GM18508 (cell line): ENCODE measurements around the gene DNAH11.

ENCODE experiments used
- ATAC-seq: cut with Tn5 transposase; IDR thresholded peaks from one replicate; pipeline ENCODE4 v1.9.1; 2021; ENCODE audit warnings: moderate number of reproducible peaks; ENCODE audit not compliant: insufficient read depth, unreplicated experiment

Gene DNAH11

DNA sequence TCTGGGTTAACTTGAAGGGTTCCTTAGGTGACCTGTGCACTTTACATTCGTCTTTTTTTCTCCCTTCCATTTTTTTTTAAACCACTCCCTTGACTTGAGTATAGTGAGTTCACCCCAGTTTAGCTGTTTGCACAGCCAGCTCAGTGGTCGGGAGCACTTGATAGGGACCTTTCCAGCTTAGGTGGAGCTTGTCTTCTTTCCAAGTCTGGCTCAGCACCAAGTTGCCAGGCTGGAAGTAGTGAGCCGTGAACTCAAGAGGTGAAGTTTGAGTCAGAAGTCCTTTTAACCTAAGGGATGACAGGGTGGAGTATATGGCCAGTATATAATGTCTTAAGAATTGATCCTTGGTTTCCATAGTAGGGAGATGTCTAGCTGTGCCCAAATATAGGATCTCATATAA is 7.2 kb downstream of the DNAH11 start:
- no peak for ATAC-seq

DNA sequence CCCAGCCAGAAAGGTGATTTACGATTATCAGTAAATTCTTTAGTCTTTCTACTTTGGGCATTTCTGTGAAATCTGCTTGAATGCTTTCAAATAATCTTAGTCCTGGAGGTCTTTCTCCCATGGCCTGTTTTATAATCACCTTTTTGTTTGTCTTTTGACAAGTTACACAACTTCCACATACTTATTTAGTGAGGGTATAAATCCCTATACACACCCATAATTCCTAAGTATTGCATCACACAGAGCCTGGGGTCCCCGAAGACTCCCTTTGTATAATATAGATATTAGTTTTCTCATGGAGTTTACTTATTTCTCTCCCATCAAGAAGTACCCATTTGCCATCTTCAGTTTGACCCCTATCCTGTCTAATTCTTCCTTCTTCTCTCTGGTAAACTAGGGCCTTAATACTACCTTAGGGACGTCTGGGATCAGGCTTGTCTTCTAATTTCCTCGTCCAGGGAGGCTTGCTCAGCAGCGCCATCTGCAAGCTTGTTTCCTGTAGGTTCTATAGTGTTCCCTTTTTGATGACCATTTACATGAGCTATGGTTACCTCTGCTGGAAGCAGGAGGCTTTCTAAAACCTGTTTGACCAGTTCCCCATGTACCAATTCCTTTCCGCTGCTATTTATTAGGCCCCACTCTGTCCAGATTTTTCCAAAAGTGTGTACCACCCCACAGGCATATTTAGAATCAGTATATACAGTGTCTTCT is 8.1 kb downstream of the DNAH11 start:
- ATAC-seq: no peak

DNA sequence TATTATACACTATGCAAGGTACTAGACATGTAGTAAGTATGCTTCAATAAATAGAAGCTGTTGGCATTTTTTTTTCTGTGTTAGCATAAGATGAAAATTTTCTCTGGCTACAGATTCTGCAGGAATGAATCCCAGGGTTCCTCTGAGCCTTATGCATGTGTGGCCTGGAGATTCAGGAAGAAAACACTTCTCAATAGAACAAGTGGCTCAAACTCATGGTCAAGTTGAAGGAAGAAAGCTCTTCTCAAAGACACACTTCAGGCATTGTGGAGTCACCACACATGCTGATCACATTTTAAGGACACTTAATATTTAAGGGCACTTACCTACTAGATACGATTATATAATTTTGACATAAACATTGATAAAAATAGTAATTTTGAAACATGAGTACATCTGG is 19.5 kb downstream of the DNAH11 start:
- ATAC-seq: no peak

DNA sequence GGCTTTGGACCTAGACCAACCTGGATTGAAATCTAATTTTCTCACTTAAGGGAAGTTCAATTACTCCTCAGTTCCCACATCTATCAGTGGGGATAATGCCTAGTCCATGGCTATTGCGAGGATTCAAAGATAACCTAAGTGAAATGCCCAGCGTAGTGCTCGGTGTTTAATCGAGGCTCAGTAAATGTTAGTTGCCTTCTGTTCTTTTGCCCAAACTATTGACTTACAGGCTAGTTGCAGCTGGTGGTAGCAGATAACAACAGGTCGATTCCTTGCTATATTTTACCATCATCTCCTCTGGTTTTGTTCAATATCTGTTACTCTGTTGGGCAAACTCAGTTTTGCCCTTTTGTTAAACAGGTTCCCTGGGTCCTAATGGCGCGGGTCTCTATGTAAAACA is 22.8 kb downstream of the DNAH11 start:
- no peak for ATAC-seq

DNA sequence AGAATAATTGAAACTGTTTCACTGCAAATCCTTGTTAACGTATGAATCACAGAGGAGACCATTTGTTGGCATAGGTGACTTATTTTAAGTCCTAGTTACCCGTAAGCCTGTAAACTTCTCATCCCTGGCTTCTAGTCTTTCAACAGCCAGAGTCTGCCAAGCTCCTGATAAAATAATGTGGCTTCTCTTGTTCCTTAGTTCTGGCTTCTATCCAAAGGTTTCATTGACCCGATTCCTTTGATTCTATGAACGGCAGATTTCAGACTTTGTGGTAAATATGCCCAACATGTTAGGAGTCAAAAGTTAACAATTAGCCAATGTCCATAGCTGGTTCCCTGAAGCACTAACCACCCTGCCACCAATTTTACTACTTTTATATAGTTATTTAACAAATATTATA is 23.3 kb downstream of the DNAH11 start:
- no peak for ATAC-seq

DNA sequence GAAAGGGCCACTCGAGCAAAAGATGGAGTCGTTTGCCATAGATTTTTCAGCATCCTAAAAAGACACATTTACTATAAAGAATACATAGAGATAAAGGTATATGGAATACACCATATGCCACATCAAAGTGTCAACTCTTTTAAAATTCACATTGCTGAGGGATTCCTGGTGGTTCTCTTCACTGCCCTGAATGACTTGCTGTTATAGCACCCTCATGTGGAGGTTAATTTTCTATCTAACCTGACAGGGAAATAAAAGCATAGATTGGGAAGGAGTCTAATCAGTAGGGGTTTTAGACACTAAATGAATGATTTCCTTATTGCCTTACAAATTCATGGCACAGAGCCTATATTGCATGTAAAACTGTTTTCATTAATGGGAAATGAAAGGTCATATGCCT is 25.9 kb downstream of the DNAH11 start:
- no peak for ATAC-seq

DNA sequence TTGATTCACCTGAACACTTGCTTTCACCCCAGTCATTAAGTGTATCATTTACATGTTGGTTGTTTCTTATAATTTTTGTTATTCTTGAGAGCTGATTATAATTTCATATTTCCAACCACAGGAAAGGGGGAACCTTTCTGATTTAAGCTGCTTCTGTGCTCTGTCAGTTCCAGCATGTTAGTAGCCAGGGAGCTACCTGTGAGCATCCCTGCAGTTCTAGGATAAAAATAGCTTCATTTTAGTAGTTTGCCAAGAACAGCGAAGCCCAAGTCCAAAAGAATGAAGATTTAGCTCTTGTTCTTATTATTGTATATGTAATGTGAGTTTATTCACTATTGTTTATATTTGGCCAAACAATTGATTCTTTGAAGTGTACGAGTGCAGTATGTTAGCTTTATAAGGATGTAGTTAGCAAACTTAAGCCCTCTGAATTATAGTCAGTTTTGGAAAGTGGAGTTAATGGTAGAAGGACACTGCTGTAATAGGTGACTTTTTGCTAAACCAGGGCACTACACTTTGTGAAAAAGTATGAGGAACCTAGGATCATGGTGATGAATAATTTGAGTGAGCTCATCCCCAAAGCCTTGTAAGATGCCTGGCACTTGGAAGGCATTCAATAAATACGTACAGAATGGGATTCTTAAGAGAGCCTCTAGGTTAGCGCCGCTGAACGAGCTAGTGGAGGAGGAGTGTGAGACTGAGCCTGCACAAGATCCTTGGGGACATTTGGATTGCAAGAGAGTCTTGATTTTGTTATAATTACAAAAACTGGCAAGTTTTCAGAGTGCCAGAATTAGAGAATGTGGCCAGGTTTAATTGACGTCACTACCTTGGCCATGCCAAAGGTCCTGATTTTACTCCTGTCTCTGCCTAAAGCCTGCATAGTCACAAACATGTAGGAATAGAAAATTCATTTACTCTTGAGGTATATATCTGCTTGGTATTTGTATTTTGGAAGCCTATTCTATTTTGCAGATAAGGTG is 29.8 kb downstream of the DNAH11 start:
- no peak for ATAC-seq

DNA sequence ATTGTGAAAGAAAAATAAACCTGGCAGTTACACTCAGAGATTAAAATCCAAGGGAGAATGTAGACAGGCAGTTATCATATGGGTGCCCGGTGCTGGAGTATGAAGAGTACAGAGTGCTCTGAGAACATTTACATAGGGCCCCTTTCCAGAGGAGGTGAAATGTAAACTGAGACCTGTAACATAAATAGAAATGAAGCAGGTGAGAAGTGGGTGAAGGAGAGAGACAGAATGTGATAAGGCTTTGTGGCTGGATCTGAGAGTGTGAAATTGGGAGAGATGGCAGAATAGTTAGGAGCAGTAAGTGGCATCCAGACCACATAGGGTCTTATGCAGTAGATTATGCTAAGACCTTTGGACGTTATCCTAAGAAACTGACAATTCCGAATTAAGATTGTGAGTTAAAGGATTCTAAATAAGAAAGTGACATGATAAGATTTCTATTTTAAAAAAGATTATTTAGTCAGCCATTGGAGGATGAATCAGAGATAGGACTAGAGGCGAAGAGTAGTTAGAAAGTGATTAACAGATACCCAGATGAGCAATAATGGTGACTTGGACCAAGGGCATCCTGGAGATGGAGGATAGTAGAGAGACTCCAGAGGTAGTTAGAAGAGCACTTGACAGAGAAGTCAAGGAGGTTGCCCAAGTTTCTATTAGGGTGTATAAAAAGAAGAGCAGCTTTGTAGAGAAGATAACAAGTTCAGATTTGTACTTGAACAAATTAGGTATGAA is 36.7 kb downstream of the DNAH11 start:
- ATAC-seq: no peak

DNA sequence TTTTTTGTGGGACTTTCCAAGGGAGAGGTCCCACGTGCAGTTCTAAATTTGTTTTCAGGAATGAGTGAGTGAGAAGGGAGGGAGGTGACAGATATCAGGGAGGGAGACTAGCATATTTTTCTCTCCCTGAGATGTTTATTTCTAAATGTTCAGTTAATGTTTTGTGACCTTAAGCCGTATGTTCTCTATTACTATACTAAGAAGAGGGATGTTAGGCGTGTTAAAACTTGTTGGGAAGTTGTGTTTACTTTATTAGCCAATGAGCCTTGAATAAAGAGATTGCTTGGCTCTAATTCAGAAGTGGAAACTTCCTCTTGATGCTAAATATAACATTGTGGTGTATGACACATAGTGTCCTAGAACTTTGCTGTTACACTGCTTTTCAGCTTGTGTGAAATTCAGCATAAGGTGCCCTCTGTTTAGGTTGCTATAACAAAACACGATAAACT is 37.3 kb downstream of the DNAH11 start:
- no peak for ATAC-seq

DNA sequence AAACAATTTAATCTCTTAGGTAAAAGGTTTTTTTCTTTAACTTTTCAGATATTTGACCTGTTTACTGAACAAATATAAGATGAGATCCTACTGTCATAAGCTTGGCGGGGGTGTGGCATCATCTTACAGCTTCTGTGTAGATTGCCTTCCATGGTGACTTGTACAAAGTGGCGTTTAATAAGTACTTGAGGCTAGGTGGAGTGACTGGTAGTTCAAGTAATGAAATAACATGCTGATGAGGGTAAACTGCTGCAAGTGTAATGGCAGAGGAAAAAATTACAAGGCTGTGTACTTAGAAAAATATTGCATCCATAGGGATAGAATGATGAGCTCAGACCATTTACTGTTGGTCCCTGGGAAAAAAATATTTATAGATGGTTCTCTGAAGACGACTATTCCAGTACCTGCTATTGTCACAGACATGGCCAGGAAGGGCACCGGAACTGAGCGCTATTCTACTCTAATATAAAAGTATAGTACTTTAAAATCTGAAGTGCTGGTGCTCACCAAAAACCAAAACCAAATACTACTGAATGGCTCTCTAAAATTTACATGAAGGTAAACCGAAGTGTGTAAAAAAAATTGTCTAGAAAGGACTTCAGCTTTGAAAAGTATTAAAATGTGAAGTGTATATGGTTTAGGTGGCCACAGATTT is 42.4 kb downstream of the DNAH11 start:
- ATAC-seq: no peak

DNA sequence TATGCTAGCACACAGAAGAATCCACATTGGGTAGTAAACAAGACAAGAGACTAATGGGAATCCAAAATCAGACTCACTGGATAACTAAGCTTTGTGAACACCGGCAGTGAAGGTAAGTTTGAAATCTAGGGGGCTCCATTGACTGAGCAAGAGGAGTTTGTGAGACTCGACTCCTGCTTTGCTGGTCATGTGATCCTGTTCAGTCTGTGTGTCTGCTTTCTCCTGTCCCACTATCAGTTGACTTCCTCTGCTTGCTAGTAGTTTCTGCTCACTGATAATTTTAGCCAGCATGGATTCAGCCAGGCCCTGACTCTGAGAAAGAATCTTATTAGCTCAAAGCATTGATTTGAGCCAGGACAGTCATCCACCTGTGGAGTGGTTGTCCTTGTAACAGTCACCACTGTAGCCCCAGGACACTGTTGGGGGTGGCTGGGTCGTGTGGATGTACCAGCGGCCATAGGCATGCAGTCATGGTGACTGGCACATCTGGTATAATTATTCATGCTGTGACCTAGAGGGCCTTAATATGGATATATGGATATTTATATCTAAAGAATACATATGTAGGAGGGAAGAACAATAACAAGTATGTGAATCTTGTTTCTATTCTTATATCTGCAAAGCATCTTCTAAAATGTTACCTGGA is 44.4 kb downstream of the DNAH11 start:
- ATAC-seq: no peak

DNA sequence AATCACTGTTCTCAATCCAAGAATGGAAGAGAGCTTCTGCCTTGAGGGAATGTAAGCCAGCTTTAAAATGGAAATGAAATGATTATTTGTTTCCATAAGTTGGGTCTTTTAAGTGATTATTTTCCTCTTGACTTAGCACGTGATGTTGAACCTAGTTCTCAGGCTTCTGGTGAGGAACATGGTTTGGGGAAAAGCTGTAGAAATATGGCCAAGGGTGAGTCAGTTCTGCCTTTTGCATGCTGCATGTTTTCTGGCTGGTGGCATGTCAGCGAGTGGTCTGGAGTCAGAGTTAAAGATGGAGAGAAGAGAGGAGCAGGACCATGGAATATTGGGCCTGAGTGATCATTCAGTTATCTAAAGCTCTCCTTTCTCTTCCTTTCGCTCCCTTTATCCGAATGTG is 54.0 kb downstream of the DNAH11 start:
- ATAC-seq: no peak

DNA sequence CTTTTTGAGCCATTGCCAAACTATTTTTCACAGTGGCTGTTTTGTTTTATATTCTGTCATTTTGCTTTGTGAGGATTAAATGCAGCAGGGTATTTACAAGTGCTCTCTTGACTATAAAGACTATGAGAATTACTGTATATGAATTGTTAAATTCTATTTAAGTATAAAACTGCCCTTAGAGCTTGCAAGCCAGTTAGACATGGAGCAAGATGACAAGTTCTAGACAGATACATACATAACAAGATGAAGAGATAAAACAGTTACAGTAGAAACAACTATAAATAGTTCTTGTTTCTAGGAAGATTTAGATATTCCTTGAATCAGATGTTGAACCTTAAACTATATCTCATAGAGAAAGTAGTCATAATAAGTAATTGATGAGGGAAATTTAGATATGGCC is 60.6 kb downstream of the DNAH11 start:
- ATAC-seq: no peak

DNA sequence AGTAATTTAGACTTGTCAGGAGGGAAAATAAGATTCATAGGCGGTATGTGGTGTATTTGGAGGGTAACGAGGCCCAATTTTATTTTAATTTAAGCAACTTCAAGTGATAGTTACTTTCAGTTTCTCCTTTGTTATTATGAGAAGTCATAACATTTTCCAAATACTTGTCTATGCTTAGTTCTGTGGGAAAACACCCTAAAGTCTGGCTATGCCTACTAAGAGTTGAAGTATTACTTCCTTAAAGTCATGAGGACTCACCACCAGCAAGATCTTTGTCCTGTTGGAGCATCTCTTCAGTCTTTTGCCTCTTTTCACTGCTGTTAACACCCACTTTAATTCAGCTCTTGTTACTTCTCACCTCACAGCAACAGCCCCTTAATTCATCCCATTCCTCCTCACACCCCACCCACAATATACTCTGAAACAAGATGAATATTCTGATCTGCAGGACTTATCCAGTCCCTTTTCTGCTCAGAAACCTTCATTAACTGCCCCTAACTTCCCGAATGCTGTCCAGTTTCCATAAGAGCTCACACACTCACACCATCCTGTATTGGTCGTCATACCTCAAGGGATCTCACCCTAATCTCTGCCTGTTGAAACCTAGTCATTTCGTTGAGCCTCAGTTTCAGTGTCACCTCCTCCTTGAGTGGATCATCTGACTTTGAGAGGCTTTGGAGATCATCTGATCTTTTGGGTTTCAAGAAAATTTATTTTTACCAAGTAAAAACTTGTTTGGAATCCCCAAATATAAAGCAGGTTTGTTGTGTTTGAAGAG is 61.3 kb downstream of the DNAH11 start:
- no peak for ATAC-seq

DNA sequence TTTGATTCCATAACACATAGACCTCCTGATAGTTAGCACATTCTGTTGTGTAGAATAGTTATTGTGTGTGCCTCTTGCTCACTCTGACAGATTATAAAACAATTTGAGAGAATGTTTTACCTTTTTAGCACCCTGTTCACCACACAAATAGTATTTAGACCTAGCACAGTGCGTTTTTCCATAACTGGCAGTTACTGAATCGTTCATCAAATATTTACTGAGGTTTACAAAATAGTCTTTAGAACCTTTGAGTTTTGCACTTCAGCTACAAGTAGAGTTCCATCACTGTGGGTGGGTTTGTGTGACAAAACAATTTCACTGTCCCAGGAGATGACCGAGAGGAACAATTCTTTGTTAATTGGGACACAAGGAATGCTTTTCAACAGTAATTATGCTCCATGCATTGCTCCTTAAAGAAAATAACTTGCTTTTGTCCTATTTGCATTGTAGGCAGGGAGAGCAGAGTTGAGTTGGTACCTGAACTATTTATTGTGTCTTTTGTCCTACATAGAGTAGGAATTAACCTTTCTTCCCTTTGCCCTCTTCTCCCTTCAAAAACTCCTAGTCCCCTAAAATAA is 62.3 kb downstream of the DNAH11 start:
- no peak for ATAC-seq

DNA sequence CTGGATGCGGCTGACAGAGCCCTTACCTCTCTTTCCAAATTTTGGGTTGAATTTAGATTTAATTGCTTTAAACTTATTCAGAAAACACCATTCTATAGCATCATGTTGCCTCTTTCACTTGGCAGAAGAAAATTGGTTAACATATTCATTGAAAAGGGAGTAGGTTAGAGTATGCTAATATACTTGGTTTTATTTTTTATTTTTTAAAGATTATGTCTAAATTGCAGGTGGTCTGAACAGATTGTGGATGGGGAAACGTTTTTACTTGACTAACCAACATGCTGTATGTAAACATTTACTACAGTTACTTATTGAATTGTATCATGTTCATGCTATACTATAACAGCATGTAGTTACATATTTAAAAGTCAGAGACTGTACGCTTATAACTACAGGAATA is 65.6 kb downstream of the DNAH11 start:
- no peak for ATAC-seq

DNA sequence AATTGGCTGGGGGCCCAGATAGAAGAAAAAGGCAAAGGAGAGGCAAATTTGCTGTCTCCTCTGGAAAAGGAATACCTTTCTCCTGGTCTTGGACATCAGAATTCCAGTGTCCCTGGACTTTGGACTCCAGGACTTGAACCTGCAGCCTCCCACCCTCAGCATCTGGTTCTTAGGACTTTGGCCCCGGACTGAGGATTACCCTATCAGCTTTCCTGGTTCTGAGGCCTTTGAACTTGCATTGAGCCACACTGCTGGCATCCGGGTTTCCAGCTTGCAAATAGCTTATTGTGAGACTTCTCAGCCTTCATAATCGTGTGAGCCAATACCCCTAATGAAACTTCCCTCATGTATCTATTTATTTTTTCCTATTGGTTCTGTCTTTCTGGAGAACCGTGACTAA is 68.3 kb downstream of the DNAH11 start:
- no peak for ATAC-seq

DNA sequence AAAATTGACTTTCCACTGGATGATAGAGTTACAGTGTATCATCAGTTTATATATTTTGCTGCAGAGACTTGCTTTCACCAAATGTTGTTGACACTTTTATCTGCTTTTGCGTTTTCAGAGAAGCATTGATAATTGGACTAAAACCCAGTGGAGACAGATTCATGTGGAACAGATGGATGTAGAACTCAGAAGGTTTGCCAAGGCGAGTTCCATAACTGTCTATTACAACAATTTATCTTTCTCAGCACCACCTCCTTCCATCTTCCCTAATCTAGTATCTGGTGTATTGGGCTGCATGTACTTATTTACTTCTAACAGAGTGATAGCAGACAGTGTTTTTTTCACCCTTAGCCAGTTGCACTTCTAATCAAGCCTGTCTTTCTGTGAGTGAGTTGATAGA is 73.3 kb downstream of the DNAH11 start:
- ATAC-seq: no peak
